Type B pancreatic cell (in vitro differentiated cells): Measurements from ENCODE around the gene PANK4. TPM values are rescaled to one million over a fixed set of nuclear protein-coding genes. Genes with fewer than 3 reads are reported as not detected.
A peak's percentile ranks its signal among the peaks of the same experiment; 100 is the strongest.

Experiments
- DNase-seq: peaks from one replicate; pipeline ENCODE4 v3.0.0; 2021; ENCODE audit warnings: mixed read lengths; ENCODE audit not compliant: unreplicated experiment; ENCODE audit errors: extremely low spot score
- H3K27ac Mint-ChIP-seq: 2 replicates; pipeline ENCODE4 v1.8.0; 2021; ENCODE audit warnings: mild to moderate bottlenecking, mixed read lengths
- H3K27me3 Mint-ChIP-seq: 2 replicates; pipeline ENCODE4 v1.8.0; 2021; ENCODE audit warnings: mixed read lengths
- H3K36me3 Mint-ChIP-seq: 2 replicates; pipeline ENCODE4 v1.8.0; 2021; ENCODE audit warnings: mixed read lengths
- H3K4me1 Mint-ChIP-seq: one replicate; pipeline ENCODE4 v1.8.0; 2021; ENCODE audit warnings: mixed read lengths; ENCODE audit not compliant: unreplicated experiment
- H3K4me3 Mint-ChIP-seq: 2 replicates; pipeline ENCODE4 v1.8.0; 2021; ENCODE audit warnings: mild to moderate bottlenecking, mixed read lengths
- H3K9me3 Mint-ChIP-seq: 2 replicates; pipeline ENCODE4 v1.8.0; 2021; ENCODE audit warnings: mixed read lengths
- total RNA-seq: library from RNA; stranded (reverse); gene quantifications from 2 replicates; pipeline ENCODE4 v1.2.1, GENCODE V29; 2021; ENCODE audit warnings: low replicate concordance
- TF ChIP-seq, protein P1 (sequence below): fragments of 200-600 bp; sonication (generic); conservative IDR thresholded peaks from 2 replicates; pipeline ENCODE4 v1.5.0; 2021; ENCODE audit warnings: antibody characterized with exemption, mild to moderate bottlenecking

PANK4 gene
- total RNA-seq, 1 donor from 2014 or later, result 49.1 TPM

DNA sequence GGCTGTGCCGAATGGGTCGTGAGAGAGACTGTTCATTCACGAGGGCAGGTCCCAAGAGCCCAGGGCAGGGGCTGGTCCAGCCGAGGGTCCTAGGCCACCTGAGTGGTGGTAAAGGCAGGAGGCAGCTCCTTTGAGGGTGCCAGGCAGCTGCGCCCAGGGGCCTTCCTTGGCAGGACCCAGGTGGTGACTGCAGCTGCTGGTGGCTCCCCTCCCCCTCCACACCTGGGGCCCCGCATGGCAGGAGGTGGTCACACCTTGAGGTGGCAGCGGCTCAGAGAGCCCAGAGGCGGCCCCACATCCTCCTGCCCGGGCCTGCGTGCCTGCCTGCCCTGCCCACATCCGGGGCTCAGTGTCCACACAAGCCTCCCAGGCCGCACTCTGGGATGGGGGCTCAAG lies 60.1 kb downstream of the PANK4 start:
- Mint-ChIP-seq H3K36me3 (no peaks in the 10 kb centered on the region), H3K4me1 (peaks cover 5% of the 10 kb centered on the region), H3K27me3 (peaks cover 21% of the 10 kb centered on the region), H3K4me3 (no peak overlapping the region), H3K27ac (no peak overlapping the region), H3K9me3 (no peaks in the 10 kb centered on the region)
- no peak for DNase-seq
- TF ChIP-seq, protein P1, sequence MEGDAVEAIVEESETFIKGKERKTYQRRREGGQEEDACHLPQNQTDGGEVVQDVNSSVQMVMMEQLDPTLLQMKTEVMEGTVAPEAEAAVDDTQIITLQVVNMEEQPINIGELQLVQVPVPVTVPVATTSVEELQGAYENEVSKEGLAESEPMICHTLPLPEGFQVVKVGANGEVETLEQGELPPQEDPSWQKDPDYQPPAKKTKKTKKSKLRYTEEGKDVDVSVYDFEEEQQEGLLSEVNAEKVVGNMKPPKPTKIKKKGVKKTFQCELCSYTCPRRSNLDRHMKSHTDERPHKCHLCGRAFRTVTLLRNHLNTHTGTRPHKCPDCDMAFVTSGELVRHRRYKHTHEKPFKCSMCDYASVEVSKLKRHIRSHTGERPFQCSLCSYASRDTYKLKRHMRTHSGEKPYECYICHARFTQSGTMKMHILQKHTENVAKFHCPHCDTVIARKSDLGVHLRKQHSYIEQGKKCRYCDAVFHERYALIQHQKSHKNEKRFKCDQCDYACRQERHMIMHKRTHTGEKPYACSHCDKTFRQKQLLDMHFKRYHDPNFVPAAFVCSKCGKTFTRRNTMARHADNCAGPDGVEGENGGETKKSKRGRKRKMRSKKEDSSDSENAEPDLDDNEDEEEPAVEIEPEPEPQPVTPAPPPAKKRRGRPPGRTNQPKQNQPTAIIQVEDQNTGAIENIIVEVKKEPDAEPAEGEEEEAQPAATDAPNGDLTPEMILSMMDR, result no peak

DNA sequence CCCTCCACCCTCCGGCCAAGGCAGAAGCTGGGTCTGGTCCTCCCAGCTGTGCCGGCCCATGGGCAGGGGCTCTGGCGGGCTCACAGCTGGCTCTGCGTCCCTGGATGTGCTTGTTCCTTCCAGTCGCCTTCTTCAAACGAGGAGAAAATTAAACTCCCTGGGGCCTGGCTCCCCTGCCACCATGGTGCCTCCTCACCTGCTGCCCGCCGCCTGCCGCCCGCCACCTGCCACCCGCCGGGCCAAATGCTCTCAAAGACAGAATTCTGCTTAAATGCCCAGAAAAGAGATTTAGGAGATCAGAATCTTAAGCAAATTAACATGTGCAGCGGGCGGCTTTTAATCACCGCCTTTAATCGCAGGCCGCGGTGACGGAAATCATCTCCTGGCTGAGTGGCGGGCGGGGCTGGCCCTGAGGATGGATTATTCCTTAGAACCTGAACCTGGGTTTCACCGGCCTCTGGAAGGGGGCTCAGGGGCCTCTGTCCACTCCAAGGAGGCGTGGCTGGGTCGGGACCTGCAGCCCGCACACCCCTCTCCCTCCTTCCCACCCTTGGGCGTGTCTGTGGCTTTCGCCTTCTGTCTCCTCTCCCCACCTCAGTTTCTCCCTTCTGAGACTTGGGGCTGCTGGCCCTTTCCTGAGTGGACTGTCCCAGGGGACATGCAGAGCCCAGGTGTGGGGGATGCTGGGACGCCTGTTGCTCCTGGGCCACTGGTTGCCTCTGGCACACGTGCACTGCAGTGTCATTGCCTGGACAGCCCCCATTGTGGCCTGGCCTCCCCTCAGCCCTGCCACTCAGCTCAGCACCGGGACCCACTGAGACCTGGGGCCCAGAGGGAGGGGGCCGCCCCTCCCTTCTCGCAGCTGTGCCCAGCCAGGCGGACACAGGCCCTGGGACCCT lies 60.8 kb downstream of the PANK4 start:
- Mint-ChIP-seq H3K36me3 (no peaks in the 10 kb centered on the region), H3K4me3 (no peak overlapping the region)
- DNase-seq, result no peak

DNA sequence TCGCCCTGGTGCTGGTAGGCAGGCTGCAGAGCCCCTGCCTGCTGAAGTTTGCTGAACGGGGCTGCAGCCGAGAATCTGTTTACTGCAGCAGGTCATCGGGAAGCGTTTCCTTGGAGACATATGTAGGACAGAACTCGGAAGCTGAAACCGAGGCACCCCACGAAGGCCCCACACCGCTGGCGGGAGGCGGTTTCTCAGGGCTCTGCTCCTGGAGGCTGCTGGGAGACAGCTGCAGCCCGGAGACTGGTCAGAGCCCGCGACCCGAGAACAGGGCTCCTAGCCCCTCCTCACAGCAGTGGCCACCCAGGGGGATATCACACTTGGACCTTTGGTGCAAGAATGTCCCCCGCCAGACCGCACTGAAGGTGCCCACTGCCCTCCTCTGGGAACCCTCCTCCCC lies 63.0 kb downstream of the PANK4 start:
- H3K27me3 Mint-ChIP-seq, result peaks cover 17% of the 10 kb centered on the region
- DNase-seq, result no peak
- TF ChIP-seq, protein P1, result no peak
- H3K36me3 Mint-ChIP-seq, result no peaks in the 10 kb centered on the region
- H3K4me3 Mint-ChIP-seq, result no peak overlapping the region
- H3K9me3 Mint-ChIP-seq, result no peaks in the 10 kb centered on the region
- no peak overlapping the region for H3K27ac Mint-ChIP-seq
- H3K4me1 Mint-ChIP-seq, result peaks cover 5% of the 10 kb centered on the region

More for the DNA sequence above, 60.8 kb downstream of the PANK4 start:
- Mint-ChIP-seq H3K27ac (no peak overlapping the region), H3K9me3 (no peaks in the 10 kb centered on the region), H3K4me1 (peaks cover 5% of the 10 kb centered on the region), H3K27me3 (peaks cover 21% of the 10 kb centered on the region)
- TF ChIP-seq, protein P1, result no peak

DNA sequence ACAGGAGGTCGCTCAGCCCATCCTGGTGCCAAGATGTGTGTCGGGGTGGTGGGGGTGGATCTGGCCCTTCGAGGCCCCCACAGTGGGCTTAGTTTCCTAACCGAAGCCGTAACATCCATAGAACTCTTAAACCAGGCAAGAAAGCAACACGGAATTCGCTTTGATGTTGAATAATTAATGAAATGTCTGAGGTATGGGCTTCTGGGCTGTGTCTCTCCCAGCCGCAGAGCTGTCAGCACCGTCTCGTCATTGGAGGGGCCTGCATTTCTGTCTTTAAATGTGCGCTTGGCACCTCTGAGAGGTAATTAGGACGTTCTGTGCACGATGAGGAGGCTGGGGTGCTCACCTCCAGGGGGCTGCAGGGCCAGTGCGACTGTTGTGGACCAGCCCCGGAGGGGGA lies 63.6 kb downstream of the PANK4 start:
- Mint-ChIP-seq H3K27me3 (peaks cover 14% of the 10 kb centered on the region), H3K4me3 (peak overlapping the region; percentile 25), H3K4me1 (peaks cover 5% of the 10 kb centered on the region), H3K36me3 (no peaks in the 10 kb centered on the region), H3K27ac (no peak overlapping the region), H3K9me3 (no peaks in the 10 kb centered on the region)
- TF ChIP-seq, protein P1, result no peak
- no peak for DNase-seq

DNA sequence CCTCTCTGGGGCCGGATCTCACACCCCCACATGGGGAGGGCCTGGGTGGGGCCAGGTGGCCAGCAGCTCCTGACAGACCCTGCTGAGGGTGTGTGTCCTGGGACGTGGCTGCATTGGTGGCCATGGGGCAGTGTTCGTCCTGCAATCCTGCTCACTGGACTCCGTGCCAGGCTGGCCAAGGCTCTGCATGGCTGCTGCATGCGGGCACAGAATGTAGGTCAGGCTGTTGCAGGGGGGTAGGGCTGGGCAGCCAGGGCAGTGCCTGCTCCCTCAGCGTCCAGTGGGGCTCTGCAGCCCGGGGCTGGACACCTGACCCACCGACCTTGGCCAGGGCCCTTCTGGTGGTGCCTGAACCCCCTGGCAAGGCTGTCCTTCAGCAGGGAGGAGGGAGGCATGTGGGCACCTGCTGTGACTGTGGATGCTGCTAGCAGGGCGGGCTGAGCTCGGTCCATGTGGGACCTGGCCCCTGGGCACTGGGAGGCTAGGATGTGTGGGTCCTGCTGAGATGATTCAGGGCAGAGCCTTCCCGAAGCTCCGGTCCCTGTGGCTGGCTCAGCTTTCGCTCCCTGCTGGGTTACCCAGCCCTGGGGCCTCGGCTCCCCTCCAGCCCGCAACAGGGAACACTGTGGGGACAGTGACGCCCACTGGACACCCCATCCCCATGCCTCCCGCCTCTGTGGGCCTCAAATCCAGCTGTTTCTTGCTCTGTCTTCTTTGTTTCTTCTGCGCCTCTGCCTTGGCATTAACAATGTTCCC lies 65.2 kb downstream of the PANK4 start:
- no peaks in the 10 kb centered on the region for H3K9me3 Mint-ChIP-seq
- H3K4me3 Mint-ChIP-seq, result no peak overlapping the region
- peaks cover 5% of the 10 kb centered on the region for H3K4me1 Mint-ChIP-seq
- TF ChIP-seq, protein P1, result no peak
- H3K27me3 Mint-ChIP-seq, result peaks cover 14% of the 10 kb centered on the region
- H3K36me3 Mint-ChIP-seq, result no peaks in the 10 kb centered on the region
- no peak for DNase-seq
- H3K27ac Mint-ChIP-seq, result no peak overlapping the region
